HepG2 (cell line): ENCODE results near the gene ITPR1. TPM values are rescaled to one million over a fixed set of nuclear protein-coding genes. Genes with fewer than 3 reads are reported as not detected.

Experiments
- CCDC6 ChIP-seq: sonication (generic); formaldehyde crosslinking; IDR thresholded peaks from 2 replicates; pipeline ENCODE4 v1.8.1; 2022; ENCODE audit warnings: mild to moderate bottlenecking, missing genetic modification reagents, moderate library complexity
- CENPT ChIP-seq: sonication (generic); formaldehyde crosslinking; IDR thresholded peaks from 2 replicates; pipeline ENCODE4 v1.8.0; 2022; ENCODE audit warnings: low read depth, mild to moderate bottlenecking, moderate library complexity, missing genetic modification reagents
- DDIT3 ChIP-seq: sonication (generic); formaldehyde crosslinking; IDR thresholded peaks from 2 replicates; pipeline ENCODE4 v1.4.0; 2020; ENCODE audit warnings: mild to moderate bottlenecking, missing genetic modification reagents
- FOXK1 ChIP-seq: sonication (generic); formaldehyde crosslinking; IDR thresholded peaks from 2 replicates; pipeline ENCODE4 v1.4.0; 2020; ENCODE audit warnings: low read depth, missing genetic modification reagents, borderline replicate concordance
- KDM1A ChIP-seq: IDR thresholded peaks from 2 replicates; pipeline ENCODE4 v1.6.1; 2016; ENCODE audit warnings: missing compliant biosample characterization
- MED1 ChIP-seq: sonication (generic); formaldehyde crosslinking; IDR thresholded peaks from 2 replicates; pipeline ENCODE4 v1.4.0; 2020; ENCODE audit warnings: missing genetic modification reagents
- PATZ1 ChIP-seq: sonication (generic); formaldehyde crosslinking; IDR thresholded peaks from 2 replicates; pipeline ENCODE4 v1.4.0; 2020; ENCODE audit warnings: missing genetic modification reagents
- PAWR ChIP-seq: sonication (generic); formaldehyde crosslinking; IDR thresholded peaks from 2 replicates; pipeline ENCODE4 v1.4.0; 2020; ENCODE audit warnings: missing genetic modification reagents, mild to moderate bottlenecking, borderline replicate concordance
- RBM22 ChIP-seq: fragments of 200-400 bp; formaldehyde crosslinking; optimal IDR thresholded peaks from 2 replicates; pipeline ENCODE3; 2017; ENCODE audit warnings: mild to moderate bottlenecking, low read length, moderate library complexity
- SMYD3 ChIP-seq: sonication (generic); formaldehyde crosslinking; IDR thresholded peaks from 2 replicates; pipeline ENCODE4 v1.8.1; 2023; ENCODE audit warnings: mild to moderate bottlenecking, missing genetic modification reagents
- SRF ChIP-seq: IDR thresholded peaks from 2 replicates; pipeline ENCODE4 v1.6.1; 2011; ENCODE audit warnings: mild to moderate bottlenecking, low read depth, low read length, moderate library complexity
- STAG1 ChIP-seq: sonication (generic); formaldehyde crosslinking; IDR thresholded peaks from 2 replicates; pipeline ENCODE4 v1.4.0; 2020; ENCODE audit warnings: missing genetic modification reagents
- TRIM22 ChIP-seq: fragments of 450-650 bp; IDR thresholded peaks from 2 replicates; pipeline ENCODE4 v1.6.1; 2017
- ZEB1 ChIP-seq: IDR thresholded peaks from 2 replicates; pipeline ENCODE4 v1.6.1; 2012; ENCODE audit warnings: mild to moderate bottlenecking, low read depth, inconsistent platforms; ENCODE audit not compliant: insufficient replicate concordance
- ZNF773 ChIP-seq: sonication (generic); formaldehyde crosslinking; IDR thresholded peaks from 2 replicates; pipeline ENCODE4 v1.4.0; 2020; ENCODE audit warnings: missing genetic modification reagents, borderline replicate concordance
- ZNF775 ChIP-seq: sonication (generic); formaldehyde crosslinking; IDR thresholded peaks from 2 replicates; pipeline ENCODE4 v1.4.0; 2020; ENCODE audit warnings: missing genetic modification reagents, mild to moderate bottlenecking, moderate library complexity, borderline replicate concordance
- ZNF792 ChIP-seq: IDR thresholded peaks from 2 replicates; pipeline ENCODE4 v1.6.1; 2016
- polyA plus RNA-seq, 8 experiments: library from polyadenylated mRNA; depleted of rRNA in 3 of 8; stranded (reverse) in 7 of 8; unstranded in 1 of 8; fragments of >200 nt; fragmentation: Illumina TruSeq in 4 of 8; extraction: Trizol in 4 of 8; gene quantifications; 2 replicates each; pipeline versions ENCODE4 v1.2.1 to v1.2.3, GENCODE V29; 2011 to 2016; ENCODE audit warnings: low read depth in 4 of 8, missing spikeins in 1 of 8, mixed read lengths in 1 of 8; ENCODE audit not compliant: insufficient read depth in 1 of 8
- total RNA-seq, 5 experiments: library from RNA; depleted of rRNA; stranded (reverse); fragments of >200 nt; fragmentation: Illumina TruSeq; extraction: Trizol; gene quantifications; 2 replicates each; pipeline ENCODE4 v1.2.3, GENCODE V29; 2016; ENCODE audit warnings: low read depth in 1 of 5
- TF ChIP-seq, protein P1 (sequence below), 2 experiments: fragments of 450-650 bp in 1 of 2; sonication (generic) in 1 of 2; formaldehyde crosslinking in 1 of 2; IDR thresholded peaks; 2 replicates each; pipeline versions ENCODE4 v1.6.1 to v1.8.0; 2016 to 2022; ENCODE audit warnings: antibody characterized with exemption in 1 of 2, mild to moderate bottlenecking in 1 of 2, missing genetic modification reagents in 1 of 2

ITPR1 gene
- total and polyA plus RNA-seq, 2 of the 13 experiments (the other 11 are each of a cell fraction or from before 2014, with no cell fraction given): 10.0 to 11.4 TPM

DNA sequence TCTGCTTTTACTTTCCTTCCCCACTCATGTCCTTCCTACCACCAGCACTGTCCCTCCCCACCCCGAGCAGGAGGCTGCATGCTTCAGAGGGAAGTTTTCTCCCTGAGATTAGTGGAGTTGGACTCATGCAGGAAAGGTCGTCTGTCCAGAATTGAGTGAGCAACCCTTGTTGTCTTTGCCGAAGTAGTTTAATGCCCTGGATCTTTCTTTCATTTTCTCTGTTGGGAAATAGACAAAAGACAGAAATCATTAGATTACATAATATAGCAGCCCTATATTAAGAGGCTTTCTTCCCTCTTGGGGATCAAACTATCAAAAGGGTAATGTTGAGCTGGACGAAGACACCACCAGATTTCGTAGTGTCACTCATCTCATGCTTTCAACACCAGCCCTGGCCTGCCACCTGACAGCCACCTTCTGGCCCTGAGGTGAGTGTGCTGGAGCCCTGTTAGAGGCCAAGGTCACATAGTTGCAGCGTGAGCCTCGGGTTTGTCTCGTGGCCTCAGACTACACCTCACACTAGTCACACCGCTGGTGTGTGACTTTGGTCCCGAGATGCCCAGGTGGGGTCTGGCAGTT lies 231.0 kb downstream of the ITPR1 start (continued):
- TF ChIP-seq MED1 (CRISPR knock-in tag): peak; percentile 81
- no peak for TF ChIP-seq SRF
- no peak for TF ChIP-seq SMYD3 (CRISPR knock-in tag)
- peak; percentile 27; the same call in 1 of the 2 replicates for TF ChIP-seq STAG1
- TF ChIP-seq DDIT3 (CRISPR knock-in tag): no peak
- TF ChIP-seq FOXK1 (CRISPR knock-in tag): peak; percentile 39; the same call in 1 of the 2 replicates
- no peak for TF ChIP-seq ZEB1
- TF ChIP-seq KDM1A (CRISPR knock-in tag): no peak
- no peak for TF ChIP-seq PATZ1 (CRISPR knock-in tag)
- no peak for TF ChIP-seq ZNF773 (CRISPR knock-in tag)
- TF ChIP-seq ZNF775 (CRISPR knock-in tag): no peak
- no peak for TF ChIP-seq CCDC6 (CRISPR knock-in tag)
- TF ChIP-seq, protein P1, sequence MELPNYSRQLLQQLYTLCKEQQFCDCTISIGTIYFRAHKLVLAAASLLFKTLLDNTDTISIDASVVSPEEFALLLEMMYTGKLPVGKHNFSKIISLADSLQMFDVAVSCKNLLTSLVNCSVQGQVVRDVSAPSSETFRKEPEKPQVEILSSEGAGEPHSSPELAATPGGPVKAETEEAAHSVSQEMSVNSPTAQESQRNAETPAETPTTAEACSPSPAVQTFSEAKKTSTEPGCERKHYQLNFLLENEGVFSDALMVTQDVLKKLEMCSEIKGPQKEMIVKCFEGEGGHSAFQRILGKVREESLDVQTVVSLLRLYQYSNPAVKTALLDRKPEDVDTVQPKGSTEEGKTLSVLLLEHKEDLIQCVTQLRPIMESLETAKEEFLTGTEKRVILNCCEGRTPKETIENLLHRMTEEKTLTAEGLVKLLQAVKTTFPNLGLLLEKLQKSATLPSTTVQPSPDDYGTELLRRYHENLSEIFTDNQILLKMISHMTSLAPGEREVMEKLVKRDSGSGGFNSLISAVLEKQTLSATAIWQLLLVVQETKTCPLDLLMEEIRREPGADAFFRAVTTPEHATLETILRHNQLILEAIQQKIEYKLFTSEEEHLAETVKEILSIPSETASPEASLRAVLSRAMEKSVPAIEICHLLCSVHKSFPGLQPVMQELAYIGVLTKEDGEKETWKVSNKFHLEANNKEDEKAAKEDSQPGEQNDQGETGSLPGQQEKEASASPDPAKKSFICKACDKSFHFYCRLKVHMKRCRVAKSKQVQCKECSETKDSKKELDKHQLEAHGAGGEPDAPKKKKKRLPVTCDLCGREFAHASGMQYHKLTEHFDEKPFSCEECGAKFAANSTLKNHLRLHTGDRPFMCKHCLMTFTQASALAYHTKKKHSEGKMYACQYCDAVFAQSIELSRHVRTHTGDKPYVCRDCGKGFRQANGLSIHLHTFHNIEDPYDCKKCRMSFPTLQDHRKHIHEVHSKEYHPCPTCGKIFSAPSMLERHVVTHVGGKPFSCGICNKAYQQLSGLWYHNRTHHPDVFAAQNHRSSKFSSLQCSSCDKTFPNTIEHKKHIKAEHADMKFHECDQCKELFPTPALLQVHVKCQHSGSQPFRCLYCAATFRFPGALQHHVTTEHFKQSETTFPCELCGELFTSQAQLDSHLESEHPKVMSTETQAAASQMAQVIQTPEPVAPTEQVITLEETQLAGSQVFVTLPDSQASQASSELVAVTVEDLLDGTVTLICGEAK (IDR thresholded peaks at IDR 0.05): no peak
- TF ChIP-seq, protein P1 (CRISPR knock-in tag; IDR thresholded peaks at IDR 0.05): peak; percentile 77; the same call in 1 of the 2 replicates
- no peak for TF ChIP-seq PAWR (CRISPR knock-in tag)
- no peak for TF ChIP-seq ZNF792 (CRISPR knock-in tag)
- no peak for TF ChIP-seq RBM22
- no peak for TF ChIP-seq CENPT (CRISPR knock-in tag)
- no peak for TF ChIP-seq TRIM22
